HepG2 (cell line): ENCODE results near the gene COX4I2. TPM values are rescaled to one million over a fixed set of nuclear protein-coding genes. Genes with fewer than 3 reads are reported as not detected.

Experiments used
- ATAC-seq: fragments of 200-7000 bp; cut with Tn5 transposase; 3 replicates; pipeline ENCODE4 v1.9.1; 2020; ENCODE audit warnings: mild to moderate bottlenecking, moderate library complexity
- BruUV-seq: library from RNA; stranded (reverse); fragments of 400-500 nt; replicated peaks from 2 replicates; lab custom pipeline; 2021; lab: Mats Ljungman, UMichigan
- CTCF ChIA-PET: fragments of 300-600 bp; formaldehyde crosslinking; extraction: SDS; loops from one replicate; lab custom pipeline; 2021; ENCODE audit warnings: low total read pairs, inconsistent platforms, low intra/inter-chr PET ratio; lab: Yijun Ruan, JAX
- POLR2A ChIA-PET: fragments of 350-600 bp; sonication (Branson Sonifier 250); formaldehyde crosslinking; loops from one replicate; lab custom pipeline; 2020; ENCODE audit warnings: antibody characterized with exemption, inconsistent platforms; lab: Yijun Ruan, JAX
- DNase-seq: peaks from one replicate; pipeline ENCODE4 v3.0.0-alpha.2; 2015; ENCODE audit warnings: low spot score
- FAIRE-seq: peaks from 3 replicates; lab custom pipeline; 2011; peaks lifted over from hg19 to GRCh38; lab: Jason Lieb, UNC
- H2AFZ ChIP-seq: one replicate; pipeline ENCODE4 v1.6.1; 2011; ENCODE audit warnings: low read length, inconsistent platforms
- H3K27ac ChIP-seq: fragments of 300-600 bp; 3 replicates; pipeline ENCODE4 v1.8.0; 2011; ENCODE audit warnings: mixed run types, mild to moderate bottlenecking, mixed read lengths, low read length, inconsistent platforms; ENCODE audit not compliant: insufficient read depth; ENCODE audit errors: extremely low read length
- H3K27me3 ChIP-seq, 2 experiments: fragments of 200-600 bp in 1 of 2; 2 replicates in 1 of 2; 3 replicates in 1 of 2; pipeline versions ENCODE4 v1.6.0 to v1.8.0; 2011; ENCODE audit warnings: low read length in 2 of 2, mild to moderate bottlenecking in 2 of 2, moderate library complexity in 2 of 2, inconsistent platforms in 1 of 2; ENCODE audit not compliant: insufficient read depth in 2 of 2, control insufficient read depth in 1 of 2
- H3K36me3 ChIP-seq, 2 experiments: fragments of 200-600 bp in 1 of 2; replicated peaks in 1 of 2; 2 replicates in 1 of 2; 3 replicates in 1 of 2; pipeline versions ENCODE4 v1.5.1 to v1.8.0; 2011; ENCODE audit warnings: low read length in 2 of 2, inconsistent platforms in 1 of 2; ENCODE audit not compliant: insufficient read depth in 2 of 2, control insufficient read depth in 1 of 2
- H3K4me1 ChIP-seq: 2 replicates; pipeline ENCODE4 v1.5.1; 2012; ENCODE audit warnings: low read length, inconsistent platforms; ENCODE audit not compliant: insufficient read depth
- H3K4me2 ChIP-seq: 2 replicates; pipeline ENCODE4 v1.6.0; 2011; ENCODE audit warnings: low read depth, low read length, inconsistent platforms
- H3K4me3 ChIP-seq, 3 experiments: fragments of 200-600 bp in 1 of 3; sonication (generic), shearing (Covaris generic) in 1 of 3; replicated peaks in 1 of 3; 2 replicates each; pipeline ENCODE4 v1.5.1; 2011 to 2016; ENCODE audit warnings: low read length in 3 of 3, inconsistent platforms in 2 of 3, low read depth in 2 of 3, mild to moderate bottlenecking in 2 of 3, control low read depth in 1 of 3, mixed read lengths in 1 of 3; ENCODE audit not compliant: insufficient read depth in 1 of 3
- H3K79me2 ChIP-seq: one replicate; pipeline ENCODE4 v1.6.1; 2011; ENCODE audit warnings: low read length, inconsistent platforms; ENCODE audit not compliant: insufficient read depth
- H3K9ac ChIP-seq: 2 replicates; pipeline ENCODE4 v1.6.0; 2011; ENCODE audit warnings: mild to moderate bottlenecking, low read depth, low read length, inconsistent platforms; ENCODE audit not compliant: insufficient read depth
- H3K9me3 ChIP-seq: 2 replicates; pipeline ENCODE4 v1.5.1; 2012; ENCODE audit warnings: mild to moderate bottlenecking, low read length
- H4K20me1 ChIP-seq: 2 replicates; pipeline ENCODE4 v1.6.0; 2011; ENCODE audit warnings: inconsistent platforms, mild to moderate bottlenecking, low read length, moderate library complexity; ENCODE audit not compliant: insufficient read depth
- CREBL2 ChIP-seq: sonication (generic); formaldehyde crosslinking; IDR thresholded peaks from 2 replicates; pipeline ENCODE4 v1.8.1; 2023; ENCODE audit warnings: missing genetic modification reagents, mild to moderate bottlenecking, borderline replicate concordance
- EED ChIP-seq: sonication (generic); formaldehyde crosslinking; IDR thresholded peaks from 2 replicates; pipeline ENCODE4 v1.5.0; 2020; ENCODE audit warnings: mild to moderate bottlenecking, missing genetic modification reagents
- GABPA ChIP-seq, 2 experiments: IDR thresholded peaks; 2 replicates each; pipeline ENCODE4 v1.6.1; 2011 to 2016; ENCODE audit warnings: low read depth in 2 of 2, low read length in 1 of 2, missing biosample characterization in 1 of 2, missing genetic modification characterization in 1 of 2
- IRF9 ChIP-seq: sonication (generic); formaldehyde crosslinking; IDR thresholded peaks from 2 replicates; pipeline ENCODE4 v1.8.0; 2022; ENCODE audit warnings: missing genetic modification reagents, mild to moderate bottlenecking, borderline replicate concordance
- MAFG ChIP-seq: sonication (generic); formaldehyde crosslinking; IDR thresholded peaks from 2 replicates; pipeline ENCODE4 v1.5.1; 2020; ENCODE audit warnings: mild to moderate bottlenecking, missing genetic modification reagents
- SOX5 ChIP-seq: IDR thresholded peaks from 2 replicates; pipeline ENCODE4 v1.6.1; 2016; ENCODE audit warnings: borderline replicate concordance
- THAP7 ChIP-seq: sonication (generic); formaldehyde crosslinking; IDR thresholded peaks from 2 replicates; pipeline ENCODE4 v1.8.1; 2023; ENCODE audit warnings: mild to moderate bottlenecking, missing genetic modification reagents
- TRIM22 ChIP-seq: fragments of 450-650 bp; IDR thresholded peaks from 2 replicates; pipeline ENCODE4 v1.6.1; 2017
- ZNF691 ChIP-seq: sonication (generic); formaldehyde crosslinking; IDR thresholded peaks from 2 replicates; pipeline ENCODE4 v1.4.0; 2020; ENCODE audit warnings: missing genetic modification reagents, low read depth, mild to moderate bottlenecking, borderline replicate concordance
- ZNF766 ChIP-seq: sonication (generic); formaldehyde crosslinking; IDR thresholded peaks from 2 replicates; pipeline ENCODE4 v1.5.0; 2020; ENCODE audit warnings: missing genetic modification reagents, borderline replicate concordance
- ZSCAN29 ChIP-seq: sonication (generic); formaldehyde crosslinking; conservative IDR thresholded peaks from 2 replicates; pipeline ENCODE4 v1.4.0; 2020; ENCODE audit warnings: mild to moderate bottlenecking, missing genetic modification reagents
- WGBS: methylation state at CpG from one replicate; pipeline ENCODE4 v1.1.6; 2017; ENCODE audit warnings: low lambda C conversion rate; 5-methylcytosine and 5-hydroxymethylcytosine counted together
- in situ Hi-C: cut with HindIII; loops from 2 replicates; pipeline ENCODE4 v1.10.0; 2017; ENCODE audit warnings: low pct_unique_long_range_greater_than_20kb; ENCODE audit not compliant: extremely low pct_ligation_motif_present
- intact Hi-C: fragments of 100-400 bp; cut with micrococcal nuclease; formaldehyde crosslinking; loops from one replicate; pipeline ENCODE4 v1.10.0; 2022; ENCODE audit not compliant: unreplicated experiment
- polyA plus RNA-seq, 8 experiments: library from polyadenylated mRNA; depleted of rRNA in 3 of 8; stranded (reverse) in 7 of 8; unstranded in 1 of 8; fragments of >200 nt; fragmentation: Illumina TruSeq in 4 of 8; extraction: Trizol in 4 of 8; gene quantifications; 2 replicates each; pipeline versions ENCODE4 v1.2.1 to v1.2.3, GENCODE V29; 2011 to 2016; ENCODE audit warnings: low read depth in 4 of 8, missing spikeins in 1 of 8, mixed read lengths in 1 of 8; ENCODE audit not compliant: insufficient read depth in 1 of 8
- total RNA-seq, 5 experiments: library from RNA; depleted of rRNA; stranded (reverse); fragments of >200 nt; fragmentation: Illumina TruSeq; extraction: Trizol; gene quantifications; 2 replicates each; pipeline ENCODE4 v1.2.3, GENCODE V29; 2016; ENCODE audit warnings: low read depth in 1 of 5

COX4I2 gene
- total and polyA plus RNA-seq, 2 of the 13 experiments (the other 11 are each of a cell fraction or from before 2014, with no cell fraction given): 1.1 TPM; not detected in 1

GRCh38 chr20:31640259-31640658, 2.5 kb downstream of the COX4I2 start (continued):
- no peak for TF ChIP-seq ZNF766 (CRISPR knock-in tag)
- TF ChIP-seq IRF9 (CRISPR knock-in tag): no peak
- no peak for TF ChIP-seq ZSCAN29 (CRISPR knock-in tag)
- no peak for TF ChIP-seq ZNF691 (CRISPR knock-in tag)
- TF ChIP-seq THAP7 (CRISPR knock-in tag): no peak
- no peak for TF ChIP-seq GABPA (IDR thresholded peaks at IDR 0.05; ENCODE audit: low read depth, low read length)
- no peak for TF ChIP-seq GABPA (CRISPR knock-in tag; IDR thresholded peaks at IDR 0.05; ENCODE audit: low read depth)
- TF ChIP-seq EED: 0 out of 2 replicates have a peak, but pooled peaks have one; percentile 37
- TF ChIP-seq, all 625 proteins: peak for 2

- Histone ChIP-seq H2AFZ (no peak overlapping the region), H3K4me1 (peaks cover 32% of the 10 kb centered on the region), H3K9me3 (no peaks in the 10 kb centered on the region), H3K4me2 (no peak overlapping the region), H3K4me3 (no peak overlapping the region), H4K20me1 (no peaks in the 10 kb centered on the region), H3K79me2 (no peaks in the 10 kb centered on the region), H3K9ac (no peak overlapping the region), H3K27ac (no peak overlapping the region), H3K27me3 (peaks cover 13 to 31% of the 10 kb centered on the region in 2 experiments; a peak in 3 of 5 replicates), H3K36me3 (no peaks in the 10 kb centered on the region)
- no peak for ATAC-seq
- 66% methylated on average over 6 of the region's 6 CpGs for WGBS
- ChIA-PET CTCF (no interaction called here), POLR2A (interaction anchor here (0.7 to 1.6 kb wide), 4 partner anchors 23 to 98 kb away, joined by 3 to 5 read pairs (median 4); partner anchors contain the start of gene TPX2)
- peak; percentile 12 for FAIRE-seq
- intact Hi-C loops (no loop called here), in situ Hi-C loops (no loop called here)
- TF ChIP-seq TRIM22: no peak
- no peak for TF ChIP-seq CREBL2 (CRISPR knock-in tag)
- no peak for TF ChIP-seq MAFG (CRISPR knock-in tag)
- no peak for TF ChIP-seq SOX5 (CRISPR knock-in tag)
- BruUV-seq: no TSS peak
- no peak for DNase-seq
Measured at GRCh38 chr20:31641391-31641790, 3.7 kb downstream of the COX4I2 start.
